NCI-H748 (cell line): ENCODE measurements around the gene USP5.
"Not testable (repeated sequence)": the region's sequence is repeated elsewhere in the genome, so short reads cannot be mapped to it uniquely, and the experiment has no call there.

Experiments
- DNase-seq: peaks from one replicate; lab custom pipeline; 2025; ENCODE audit not compliant: unreplicated experiment; lab: John Stamatoyannopoulos, UW

USP5 gene

DNA sequence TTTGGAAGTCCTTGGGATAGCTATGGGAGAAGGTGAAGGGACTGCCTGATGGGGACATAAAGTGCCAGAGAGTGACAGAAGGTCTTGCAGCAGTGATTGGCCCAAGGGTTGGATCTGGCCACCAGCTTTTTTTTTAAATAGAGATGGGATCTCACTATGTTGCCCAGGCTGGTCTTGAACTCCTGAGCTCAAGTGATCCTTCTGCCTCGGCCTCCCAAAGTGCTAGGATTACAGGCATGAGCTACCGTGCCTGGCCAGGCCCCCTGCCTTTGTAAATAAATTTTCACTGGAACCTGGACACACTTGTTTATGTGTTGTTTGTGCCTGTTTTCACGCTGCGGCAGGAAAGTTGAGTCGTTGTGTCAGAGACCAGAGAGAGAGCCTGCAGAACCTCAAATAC is 13.4 kb downstream of the USP5 start:
- DNase-seq: not testable (repeated sequence)

DNA sequence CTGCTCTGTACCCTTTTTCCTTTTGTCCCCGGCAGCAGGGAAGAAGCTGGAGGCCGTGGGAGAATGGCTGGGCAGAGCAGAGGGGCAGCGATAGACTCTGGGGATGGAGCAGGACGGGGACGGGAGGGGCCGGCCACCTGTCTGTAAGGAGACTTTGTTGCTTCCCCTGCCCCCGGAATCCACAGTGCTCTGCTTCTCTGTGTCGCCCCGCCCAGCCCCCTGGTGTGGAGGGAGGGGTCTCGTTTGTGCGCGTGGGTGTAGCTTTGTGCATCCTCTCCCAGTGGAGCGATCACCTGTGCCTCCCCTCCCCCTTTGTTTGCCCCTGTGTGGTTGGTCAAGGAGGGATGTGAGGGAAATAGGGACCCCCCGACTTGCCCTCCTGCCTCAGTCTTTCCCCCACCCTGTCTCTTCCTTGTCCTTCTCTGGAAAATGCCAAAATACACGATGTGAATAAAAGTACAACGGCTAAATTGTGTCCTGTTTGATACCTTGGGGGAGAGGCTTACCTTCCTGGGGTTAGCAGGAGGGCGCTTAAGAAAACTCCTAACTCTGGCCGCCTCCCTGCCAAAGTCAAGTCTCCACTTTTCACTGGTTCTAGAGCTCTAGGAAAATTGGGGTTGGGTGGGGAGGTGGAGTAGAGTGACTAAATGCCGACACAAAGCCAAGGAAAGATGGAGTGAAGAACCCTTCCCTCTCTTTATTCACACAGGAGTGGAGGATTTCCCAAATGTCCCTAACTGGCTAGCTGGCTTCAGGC is 14.4 kb downstream of the USP5 start:
- DNase-seq: peak; percentile 47

- DNase-seq: peak; percentile 28
These were observed 15.0 kb downstream of the USP5 start for GRCh38 chr12:6866920-6867412.

- DNase-seq: peak; percentile 72
These were observed 15.7 kb downstream of the USP5 start, which contains the start of gene TPI1 for GRCh38 chr12:6867413-6868210. Gene TPI1, plus strand, starts transcription at chr12:6867531. Its CDS starts 36 bp downstream, at chr12:6867567.

GRCh38 chr12:6868211-6869048 is 16.5 kb downstream of the USP5 start:
- no peak for DNase-seq

DNA sequence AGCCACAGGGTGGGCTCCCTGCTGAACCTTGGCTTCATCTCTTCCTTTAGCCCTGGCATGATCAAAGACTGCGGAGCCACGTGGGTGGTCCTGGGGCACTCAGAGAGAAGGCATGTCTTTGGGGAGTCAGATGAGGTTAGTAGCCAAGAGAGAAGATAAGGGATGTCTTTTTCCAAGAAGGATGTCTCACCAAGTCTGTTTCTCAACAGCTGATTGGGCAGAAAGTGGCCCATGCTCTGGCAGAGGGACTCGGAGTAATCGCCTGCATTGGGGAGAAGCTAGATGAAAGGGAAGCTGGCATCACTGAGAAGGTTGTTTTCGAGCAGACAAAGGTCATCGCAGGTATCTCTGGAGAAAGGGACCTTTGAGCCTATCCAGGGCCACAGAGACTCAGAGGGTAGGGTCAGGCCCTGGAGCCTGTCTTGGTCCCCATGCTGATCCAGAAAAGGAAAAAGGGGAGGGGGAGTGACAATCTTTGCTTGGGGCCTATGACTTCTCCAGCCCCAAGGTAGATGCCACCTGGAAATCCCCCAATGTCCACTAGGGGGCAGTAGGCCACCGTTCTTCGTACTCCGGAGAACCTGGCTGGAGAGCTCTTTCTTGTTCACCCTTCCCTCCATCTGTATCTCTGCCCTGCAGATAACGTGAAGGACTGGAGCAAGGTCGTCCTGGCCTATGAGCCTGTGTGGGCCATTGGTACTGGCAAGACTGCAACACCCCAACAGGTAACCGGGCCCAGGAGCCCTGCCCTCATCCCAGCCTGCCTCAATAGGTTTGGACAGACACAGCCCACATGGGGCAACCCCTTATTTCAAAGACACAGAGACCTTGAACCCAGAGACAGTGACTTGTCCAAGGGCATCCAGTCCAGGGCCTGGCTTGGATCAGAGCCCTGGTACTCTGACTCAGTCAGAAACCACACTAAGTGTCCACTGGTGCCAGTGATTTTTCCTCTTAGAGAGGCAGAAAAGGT is 17.4 kb downstream of the USP5 start:
- DNase-seq: peak; percentile 73

GRCh38 chr12:6870304-6870703 is 18.4 kb downstream of the USP5 start:
- not testable (repeated sequence) for DNase-seq

DNA sequence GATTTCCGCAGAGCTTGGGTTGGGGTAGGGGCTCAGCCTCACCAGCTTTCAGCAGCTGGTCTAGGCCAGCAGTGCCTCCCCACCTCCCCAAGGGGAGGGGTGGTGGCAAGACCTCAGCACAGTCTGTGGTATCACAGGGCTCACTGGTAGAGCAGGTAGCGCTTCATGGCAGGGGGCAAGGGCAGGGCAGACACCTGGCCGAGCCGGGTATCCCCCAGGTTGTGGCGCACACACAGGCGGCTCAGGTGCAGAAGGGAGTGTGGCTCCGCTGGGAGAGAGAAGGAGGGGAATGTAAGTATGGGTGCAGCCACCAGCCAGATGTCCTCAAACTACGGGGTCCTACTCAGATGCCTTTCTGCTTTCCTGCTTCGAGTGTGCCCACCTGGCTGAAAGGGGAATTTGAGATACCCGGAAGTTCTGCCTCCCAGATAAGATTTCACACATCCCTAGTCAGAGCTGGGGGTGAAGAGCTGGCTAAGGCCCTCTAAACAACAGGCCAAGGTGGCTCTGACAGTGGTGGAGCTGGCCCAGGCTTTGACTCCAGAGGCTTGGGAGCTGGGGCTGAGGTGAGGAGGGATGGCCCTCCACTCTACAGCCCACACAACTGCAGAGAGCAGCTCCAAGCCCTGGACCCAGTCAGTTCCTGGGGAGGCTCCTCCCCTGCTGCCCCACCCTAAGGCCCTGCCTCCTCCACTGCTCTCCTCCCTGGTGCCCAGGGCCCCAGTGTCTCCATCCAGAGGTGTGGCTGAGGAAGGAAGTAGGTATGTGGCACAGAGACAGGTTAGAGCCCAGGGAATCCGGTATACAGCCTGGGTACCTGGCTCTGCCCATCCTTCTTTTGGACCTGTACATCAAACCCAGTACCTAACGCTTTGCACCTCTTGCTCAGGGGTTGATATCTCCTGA is 19.4 kb downstream of the USP5 start:
- DNase-seq: peak; percentile 24

DNA sequence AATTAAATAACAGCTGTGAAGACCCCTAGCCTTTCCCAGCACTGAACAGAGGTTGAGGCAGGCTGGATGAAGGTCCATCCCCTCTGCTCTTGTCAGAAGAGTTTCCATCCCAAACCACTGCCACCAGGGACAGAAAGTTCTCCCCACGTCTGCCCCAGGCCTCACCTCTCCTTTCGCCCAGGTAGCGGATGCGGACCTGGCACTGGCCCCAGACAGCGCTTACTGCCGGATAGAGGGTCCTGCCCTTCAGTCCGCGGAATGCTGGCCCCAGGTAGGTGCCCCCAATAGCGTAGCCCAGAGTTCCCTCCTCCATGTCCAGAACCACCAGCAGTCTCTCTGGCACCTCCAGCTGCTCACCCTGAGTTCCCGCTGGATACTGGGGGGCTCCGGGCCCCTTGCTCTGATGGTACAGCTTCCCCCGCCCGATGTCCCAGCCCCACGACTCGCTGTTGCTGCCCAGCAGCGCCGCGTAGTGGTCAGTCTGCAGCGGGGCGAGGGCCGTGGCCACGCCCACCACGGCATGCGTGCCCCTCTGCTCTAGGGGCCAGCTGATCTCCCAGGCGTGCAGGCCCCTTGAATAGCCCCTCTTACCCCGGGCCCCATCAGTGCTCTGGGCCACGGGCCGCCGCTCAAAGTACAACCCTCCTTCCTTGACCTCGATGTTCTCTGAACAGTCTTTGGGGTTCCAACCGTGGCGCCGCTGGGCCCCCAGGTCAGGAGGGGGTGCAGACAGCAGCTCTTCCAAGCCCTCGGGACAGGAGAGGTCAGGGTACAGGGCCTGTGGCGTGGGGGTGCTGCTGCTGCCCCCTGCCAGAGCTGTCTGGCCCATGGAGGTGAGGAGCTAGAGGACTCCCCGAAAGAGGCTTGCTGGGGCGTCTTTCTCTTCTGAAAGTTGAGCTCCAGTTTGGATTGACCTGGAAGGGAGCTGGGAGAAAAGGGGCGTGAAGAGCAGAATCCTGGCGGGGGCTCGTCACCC is 20.4 kb downstream of the USP5 start:
- DNase-seq: peak; percentile 74

GRCh38 chr12:6873094-6874014 is 21.4 kb downstream of the USP5 start, which contains the start of gene SPSB2:
Gene SPSB2, minus strand, starts transcription at chr12:6873303. Its CDS starts 402 bp downstream, at chr12:6872901.
- peak; percentile 96 for DNase-seq

DNA sequence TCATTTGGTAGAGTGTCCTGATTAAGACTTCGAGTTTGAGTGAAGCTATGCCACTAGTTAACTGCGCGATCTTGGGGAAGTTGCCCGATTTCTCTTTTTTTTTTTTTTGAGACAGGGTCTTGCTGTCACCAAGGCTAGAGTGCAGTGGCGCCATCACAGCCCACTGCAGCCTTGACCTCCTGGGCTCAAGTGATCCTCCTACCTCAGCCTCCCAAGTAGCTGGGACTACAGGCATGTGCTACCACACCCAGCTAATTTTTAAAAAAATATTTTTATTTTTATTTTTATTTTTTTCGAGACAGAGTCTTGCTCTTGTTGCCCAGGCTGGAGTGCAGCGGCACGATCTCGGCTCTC is 22.0 kb downstream of the USP5 start:
- DNase-seq: not testable (repeated sequence)

GRCh38 chr12:6879824-6880223 is 27.9 kb downstream of the USP5 start:
- DNase-seq: not testable (repeated sequence)

DNA sequence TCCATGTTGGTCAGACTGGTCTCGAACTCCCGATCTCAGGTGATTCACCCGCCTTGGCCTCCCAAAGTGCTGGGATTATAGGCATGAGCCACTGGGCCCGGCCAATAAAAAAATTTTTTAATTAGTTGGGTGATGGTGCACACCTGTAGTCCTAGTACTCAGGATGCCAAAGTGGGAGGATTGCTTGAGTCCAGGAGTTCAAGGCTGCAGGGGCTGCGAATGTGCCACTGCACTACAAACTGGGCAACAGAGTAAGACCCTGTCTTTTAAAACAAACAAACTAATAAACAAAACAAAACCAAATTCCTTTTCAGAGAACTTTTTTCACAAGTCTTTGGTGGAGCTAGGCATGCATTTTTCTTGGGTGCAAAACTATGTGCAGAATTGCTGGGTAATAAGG is 31.3 kb downstream of the USP5 start:
- DNase-seq: no peak

GRCh38 chr12:6883683-6884082 is 31.7 kb downstream of the USP5 start:
- DNase-seq: no peak

GRCh38 chr12:6884539-6884938 is 32.6 kb downstream of the USP5 start:
- no peak for DNase-seq

GRCh38 chr12:6886206-6886999 is 34.5 kb downstream of the USP5 start:
- DNase-seq: not testable (repeated sequence)
